Mesenteric fat pad (tissue), 1 donor: ENCODE data around the gene GLIS2. TPM values are rescaled to one million over a fixed set of nuclear protein-coding genes. Genes with fewer than 3 reads are reported as not detected.

Experiments used
- DNase-seq: peaks from one replicate; pipeline ENCODE4 v3.0.0-alpha.2; 2020; ENCODE audit warnings: low spot score
- total RNA-seq: library from RNA; stranded (reverse); fragmentation: NEBNext Ultra II Directional; extraction: Animal tissue kit (Norgen Biotek cat#: 25700); gene quantifications from one replicate; pipeline ENCODE4 v1.2.1, GENCODE V29; 2021
- donor health status: DM: yes; HTN: yes; CAD: no.

The GLIS2 gene
- total RNA-seq, 1 donor from 2014 or later = 14.2 TPM

GRCh38 chr16:4319454-4320421 lies 3.9 kb downstream of the GLIS2 start:
- no peak for DNase-seq

DNA sequence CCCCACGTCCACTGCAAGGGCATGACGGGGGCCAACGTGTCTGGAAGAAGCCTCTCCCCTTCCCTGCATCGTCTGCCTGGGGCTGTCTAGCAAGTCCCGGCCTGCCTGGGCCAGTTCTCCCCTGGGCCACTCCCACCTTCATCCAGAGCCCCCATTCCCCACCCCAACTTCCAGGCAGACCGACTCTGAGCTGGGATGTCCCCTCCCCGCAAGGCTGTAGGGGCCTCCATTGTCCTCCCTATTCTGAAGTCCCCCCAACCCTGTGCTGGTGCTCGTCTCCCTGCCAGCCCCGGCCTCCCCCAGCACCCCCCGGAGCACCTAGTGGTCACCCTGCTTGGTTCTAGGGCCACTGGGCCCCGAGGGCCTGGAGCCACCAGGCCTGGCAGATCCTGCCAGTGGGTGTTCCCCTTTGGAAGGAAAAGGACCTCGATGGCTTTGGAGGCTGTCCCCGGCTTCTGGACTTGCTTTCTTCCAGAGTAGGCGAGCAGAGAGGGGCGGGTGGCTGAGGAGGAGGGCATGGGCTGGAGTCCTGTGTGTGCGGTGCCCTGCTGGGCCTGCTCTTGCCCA lies 4.8 kb downstream of the GLIS2 start:
- no peak for DNase-seq

DNA sequence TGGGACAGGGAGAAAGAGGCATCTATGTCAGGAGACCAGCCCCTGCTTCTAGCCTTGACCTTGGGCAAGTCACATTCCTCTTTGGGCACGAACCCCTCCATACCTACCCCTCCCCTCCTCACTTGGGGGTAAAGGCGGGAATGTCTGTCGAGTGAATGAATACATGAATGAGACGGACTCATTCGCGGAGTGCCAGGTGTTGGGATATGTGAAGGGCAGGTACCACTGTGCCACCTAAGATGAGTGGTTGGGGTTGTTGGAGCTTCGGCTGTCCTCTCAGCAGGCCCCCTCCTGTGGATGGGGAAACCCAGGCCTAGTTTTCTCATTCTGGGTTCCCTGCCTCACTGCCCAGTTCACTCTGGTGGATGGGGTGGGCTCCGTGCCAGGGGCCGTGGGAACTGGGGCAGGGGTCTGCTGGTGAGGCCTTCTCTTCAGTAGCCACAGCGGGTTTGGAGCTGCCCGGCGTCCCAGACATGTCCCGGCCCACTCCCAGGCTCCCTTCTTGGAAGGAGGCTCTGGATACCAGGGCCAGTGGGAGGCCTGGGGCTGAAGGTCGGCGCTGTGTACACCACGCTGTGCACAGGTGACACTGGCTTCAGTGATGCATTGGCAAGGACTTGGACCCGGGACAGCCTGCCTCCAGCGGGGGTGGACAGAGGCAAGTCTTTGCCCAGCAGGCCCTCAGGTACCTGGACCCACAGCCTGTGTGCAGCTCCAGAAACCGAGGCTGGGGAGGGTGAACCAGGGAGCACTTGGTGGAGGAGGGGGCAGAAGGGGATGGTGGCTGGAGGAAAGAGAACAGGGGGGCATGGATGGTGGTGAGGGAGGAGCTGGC lies 5.6 kb downstream of the GLIS2 start:
- DNase-seq = no peak

GRCh38 chr16:4322121-4323052 lies 6.5 kb downstream of the GLIS2 start:
- DNase-seq = no peak

DNA sequence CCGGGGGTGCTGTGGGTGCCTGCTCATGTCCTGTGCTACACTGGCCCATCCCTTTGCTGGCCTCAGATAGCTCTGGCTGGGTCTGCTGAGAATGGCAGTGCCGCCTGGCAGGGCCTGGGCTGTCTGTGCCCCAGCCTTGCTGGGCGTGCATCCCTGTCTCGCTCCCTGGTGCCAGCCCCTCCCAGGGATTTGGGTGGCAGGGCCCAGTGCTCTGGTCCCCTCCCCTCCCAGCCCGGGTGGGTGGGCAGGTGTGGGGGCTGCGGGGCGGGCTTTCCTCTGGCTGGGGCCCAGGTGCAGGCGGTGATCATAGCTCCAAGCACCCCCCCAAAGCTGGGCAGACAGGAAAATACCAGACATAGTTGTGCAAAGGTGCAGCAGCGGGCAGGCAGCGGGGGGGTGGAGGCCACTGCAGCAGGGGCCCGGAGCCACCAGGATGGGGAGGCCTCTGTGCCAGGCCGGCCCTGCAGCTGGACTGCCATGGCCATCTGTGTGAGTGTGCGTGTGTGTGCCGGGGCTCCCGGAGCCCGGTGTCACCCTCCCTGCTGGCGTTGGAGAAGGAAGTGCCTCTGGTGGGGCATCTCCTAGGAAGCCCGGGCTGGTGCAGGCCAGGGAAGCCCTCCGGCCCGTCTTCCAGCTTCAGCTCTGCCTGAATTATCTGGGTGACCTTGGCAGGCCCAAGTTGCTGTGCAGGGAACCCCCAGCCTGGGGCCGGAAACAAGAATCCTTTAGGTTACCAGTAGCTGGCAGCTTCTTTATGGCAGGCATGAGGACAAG lies 7.4 kb downstream of the GLIS2 start:
- no peak for DNase-seq

DNA sequence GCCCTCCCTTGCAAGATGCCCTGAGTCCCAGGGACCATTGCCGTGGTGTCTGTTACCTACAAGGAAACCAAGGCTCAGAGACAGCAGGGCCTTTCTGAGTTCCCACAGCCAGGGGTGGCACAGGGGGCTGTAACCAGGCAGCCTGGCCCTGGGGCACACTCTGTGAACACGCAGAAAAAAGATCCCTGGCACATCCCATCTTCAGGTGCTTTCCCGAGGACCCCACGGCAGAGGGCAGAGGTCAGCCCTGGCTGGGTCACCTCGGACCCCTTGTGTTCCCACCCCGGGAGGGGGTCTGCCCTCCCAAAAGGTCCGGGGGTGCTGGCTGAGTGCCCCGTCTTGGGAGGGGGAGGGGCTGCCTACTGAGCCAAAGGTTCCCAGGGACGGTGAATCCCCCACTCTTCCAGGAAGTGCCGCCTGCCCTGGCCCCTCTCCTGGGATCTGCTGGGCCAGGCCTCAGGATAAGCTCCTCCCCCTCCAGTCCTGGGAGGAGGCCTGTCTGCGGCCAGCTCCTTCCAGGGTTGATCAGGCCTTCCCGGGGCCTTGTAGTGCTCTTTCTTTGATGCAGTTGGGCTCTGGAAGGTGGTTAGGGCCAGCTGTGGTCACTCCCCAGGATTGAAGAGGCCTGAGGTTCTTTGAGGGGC lies 8.1 kb downstream of the GLIS2 start:
- no peak for DNase-seq

DNA sequence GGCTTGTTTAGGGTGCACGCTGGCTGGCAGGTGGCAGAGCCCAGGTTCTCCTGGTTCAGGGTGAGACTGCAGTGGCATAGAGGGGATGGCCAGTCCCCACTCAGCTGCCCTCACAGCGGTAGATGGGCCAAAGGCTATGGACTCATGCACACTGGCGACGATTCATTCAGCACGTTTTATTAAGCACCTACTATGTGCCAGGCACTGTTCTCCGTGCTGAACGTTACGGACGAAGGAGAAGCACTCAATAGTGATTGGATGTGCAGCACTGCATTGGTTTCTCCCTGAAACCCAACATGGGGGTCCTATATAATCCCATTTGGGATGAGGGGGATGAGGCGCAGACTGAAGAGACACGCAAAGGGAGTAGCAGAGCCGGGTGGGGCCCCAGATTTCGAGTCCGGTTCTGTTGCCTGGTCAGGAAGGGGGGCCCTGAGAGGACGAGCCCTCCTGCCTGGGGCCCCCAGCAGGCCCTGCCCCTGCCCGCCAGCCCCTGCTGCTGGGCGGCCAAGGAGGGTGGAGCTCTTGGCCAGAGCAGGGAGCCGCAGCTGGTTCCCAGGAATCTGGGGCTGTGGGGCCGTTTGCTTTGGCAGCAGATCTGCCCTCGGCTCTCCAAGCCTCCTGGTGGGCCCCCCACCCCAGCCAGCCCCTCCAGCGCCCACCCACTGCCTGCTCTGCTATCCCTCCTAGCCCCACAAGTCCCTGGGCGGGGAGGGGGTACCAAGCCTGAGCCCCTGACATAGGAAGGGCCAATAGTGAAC lies 8.8 kb downstream of the GLIS2 start:
- no peak for DNase-seq

GRCh38 chr16:4325253-4325758 lies 9.4 kb downstream of the GLIS2 start:
- no peak for DNase-seq

GRCh38 chr16:4327386-4328045 lies 11.6 kb downstream of the GLIS2 start:
- DNase-seq = no peak

DNA sequence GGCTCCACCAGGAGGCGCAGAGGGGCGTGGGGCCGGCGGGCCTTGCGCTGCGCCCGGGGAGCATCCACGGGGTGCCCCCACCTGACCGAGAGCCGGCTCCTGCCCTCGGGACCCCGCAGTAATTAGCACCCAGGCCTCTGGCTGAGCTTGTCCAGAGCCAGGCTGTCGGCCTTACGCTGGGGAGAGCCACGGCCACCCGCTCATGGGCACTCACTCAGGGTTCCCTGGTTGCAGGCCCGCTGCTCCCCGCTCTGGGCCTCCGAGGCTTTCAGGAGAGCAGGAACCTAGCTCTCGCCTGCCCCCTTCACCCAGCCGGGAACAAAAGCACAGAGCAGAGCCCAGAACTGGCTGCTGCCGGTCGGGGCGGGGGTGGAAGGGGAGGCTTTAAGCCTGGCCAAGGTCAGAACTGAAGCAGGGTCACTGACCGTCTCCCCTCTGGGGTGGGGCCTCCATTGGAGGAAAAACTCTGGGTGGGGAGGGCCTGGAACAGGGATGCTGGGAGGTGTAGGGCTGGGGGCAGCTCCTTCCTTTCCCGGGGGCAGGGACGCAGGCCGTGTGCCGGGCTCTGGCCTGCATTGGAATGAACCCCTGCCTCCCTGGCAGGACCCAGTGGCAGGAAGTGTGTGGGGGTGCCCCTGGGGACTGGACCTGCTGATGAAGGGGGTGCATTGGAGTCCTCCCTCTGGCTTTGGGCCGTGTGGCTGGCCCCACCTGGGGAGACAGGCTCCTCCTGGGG lies 12.3 kb downstream of the GLIS2 start:
- DNase-seq = no peak

GRCh38 chr16:4328782-4329775 lies 13.2 kb downstream of the GLIS2 start:
- no peak for DNase-seq

DNA sequence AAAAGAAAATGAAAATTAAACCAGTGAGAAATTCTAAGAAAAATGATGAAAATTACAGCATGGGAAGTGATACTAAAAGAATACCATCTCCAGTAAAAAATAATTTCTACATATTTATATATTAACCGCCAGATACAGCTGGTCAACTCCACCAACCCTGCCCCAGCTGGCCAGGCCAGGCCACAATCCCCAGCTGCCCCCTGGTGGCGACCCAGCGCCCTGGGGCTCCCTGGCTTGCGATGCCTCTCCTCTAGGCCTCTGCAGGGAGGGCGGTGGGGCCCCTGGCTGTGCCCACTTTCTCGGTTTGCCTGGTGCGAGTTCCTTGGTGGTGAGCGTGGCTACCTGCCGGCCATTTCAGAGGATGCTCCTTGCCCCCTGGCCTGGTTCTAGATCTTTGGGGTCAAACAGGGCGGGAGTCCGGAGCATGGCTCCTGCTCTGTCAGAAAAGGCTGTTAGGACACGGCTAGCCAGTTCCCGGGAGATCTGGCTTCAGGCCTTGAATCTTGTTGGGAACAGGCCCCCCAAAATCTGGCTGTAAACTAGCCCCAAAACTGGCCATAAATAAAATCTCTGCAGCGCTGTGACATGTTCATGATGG lies 14.5 kb downstream of the GLIS2 start:
- DNase-seq = peak; percentile 95

DNA sequence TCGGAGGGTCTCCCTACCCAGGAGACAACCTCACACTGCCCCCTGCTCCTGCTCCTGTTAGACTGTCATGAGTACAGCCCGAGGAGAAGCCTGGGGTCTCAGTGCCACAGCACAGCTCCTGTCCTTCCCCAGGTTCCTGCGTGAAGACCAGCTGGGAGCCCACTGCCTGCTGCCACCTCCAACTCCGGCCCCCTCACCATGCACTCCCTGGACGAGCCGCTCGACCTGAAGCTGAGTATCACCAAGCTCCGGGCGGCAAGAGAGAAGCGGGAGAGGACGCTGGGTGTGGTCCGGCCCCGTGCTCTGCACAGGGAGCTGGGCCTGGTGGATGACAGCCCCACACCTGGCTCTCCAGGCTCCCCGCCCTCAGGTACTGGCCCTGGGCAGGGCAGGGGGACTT lies 16.2 kb downstream of the GLIS2 start:
- no peak for DNase-seq

DNA sequence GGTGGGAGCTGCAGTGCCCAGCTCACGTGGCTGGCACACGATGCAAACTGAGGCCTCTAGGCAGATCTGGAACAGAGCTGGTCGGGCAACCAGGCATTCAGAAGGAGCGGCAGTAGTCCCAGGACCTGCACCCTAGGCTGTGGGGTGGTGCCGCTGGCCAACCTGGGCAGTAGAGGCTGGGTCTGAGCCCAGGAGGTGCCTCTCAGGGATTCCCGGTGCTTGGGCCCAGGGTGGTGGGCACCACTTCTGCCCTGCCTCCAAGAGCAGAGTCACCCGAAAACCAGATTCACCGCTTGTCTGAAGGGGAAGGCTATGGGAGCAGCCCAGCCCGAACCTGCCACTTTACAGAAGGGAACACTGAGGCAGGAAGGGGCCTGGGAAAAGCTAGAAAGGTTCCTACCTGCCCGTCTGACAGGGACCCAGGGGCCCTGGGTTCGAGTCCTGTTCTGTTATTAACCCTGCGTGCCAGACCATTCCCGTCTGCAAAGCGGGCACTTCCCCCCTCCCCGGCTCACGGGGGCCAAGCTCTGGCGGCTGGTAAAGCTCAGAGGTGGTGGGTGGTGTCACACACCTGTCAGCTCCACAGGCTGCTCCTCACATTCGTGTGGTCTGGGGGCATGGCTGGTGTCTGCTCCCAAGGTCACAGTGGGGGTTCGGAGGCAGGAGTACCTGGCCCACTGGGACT lies 16.9 kb downstream of the GLIS2 start:
- DNase-seq = no peak

DNA sequence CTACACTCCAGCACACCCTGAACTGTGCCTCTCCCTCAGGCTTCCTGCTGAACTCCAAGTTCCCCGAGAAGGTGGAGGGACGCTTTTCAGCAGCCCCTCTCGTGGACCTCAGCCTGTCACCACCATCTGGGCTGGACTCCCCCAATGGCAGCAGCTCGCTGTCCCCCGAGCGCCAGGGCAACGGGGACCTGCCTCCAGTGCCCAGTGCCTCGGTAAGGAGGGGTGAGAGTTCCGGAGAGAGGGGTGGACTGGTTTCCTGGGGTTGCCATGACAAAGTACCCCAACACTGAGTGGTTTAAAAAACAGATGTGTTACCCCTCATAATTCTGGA lies 17.4 kb downstream of the GLIS2 start:
- no peak for DNase-seq
